DND-41 (cell line): ENCODE data around the gene SLC36A3.

Experiments
- ATAC-seq: fragments of 200-7000 bp; cut with Tn5 transposase; 3 replicates; pipeline ENCODE4 v1.9.1; 2021; ENCODE audit warnings: low read depth; ENCODE audit not compliant: insufficient read depth
- DNase-seq: peaks from one replicate; pipeline ENCODE4 v3.0.0-alpha.2; 2020
- H2AFZ ChIP-seq: 2 replicates; pipeline ENCODE4 v1.6.0; 2012; ENCODE audit warnings: low read depth, low read length
- H3K27ac ChIP-seq: 2 replicates; pipeline ENCODE4 v1.5.1; 2012; ENCODE audit warnings: low read length, inconsistent platforms
- H3K27me3 ChIP-seq: fragments of 200-600 bp; sonication (generic); 2 replicates; pipeline ENCODE4 v1.6.0; 2012; ENCODE audit warnings: low read length, mild to moderate bottlenecking, inconsistent platforms; ENCODE audit not compliant: insufficient read depth, poor library complexity
- H3K36me3 ChIP-seq: 2 replicates; pipeline ENCODE4 v1.5.1; 2012; ENCODE audit warnings: low read length, inconsistent platforms; ENCODE audit not compliant: insufficient read depth
- H3K4me1 ChIP-seq: 2 replicates; pipeline ENCODE4 v1.5.1; 2012; ENCODE audit warnings: mild to moderate bottlenecking, low read length; ENCODE audit not compliant: insufficient read depth
- H3K4me2 ChIP-seq: 2 replicates; pipeline ENCODE4 v1.6.0; 2012; ENCODE audit warnings: mild to moderate bottlenecking, moderate library complexity, low read length, inconsistent platforms; ENCODE audit not compliant: insufficient read depth
- H3K4me3 ChIP-seq, 2 experiments: fragments of 200-600 bp in 1 of 2; shearing (Covaris generic) in 1 of 2; 2 replicates each; pipeline ENCODE4 v1.5.1; 2012 to 2016; ENCODE audit warnings: inconsistent platforms in 2 of 2, low read length in 2 of 2, mild to moderate bottlenecking in 2 of 2, low read depth in 1 of 2, moderate library complexity in 1 of 2
- H3K79me2 ChIP-seq: 2 replicates; pipeline ENCODE4 v1.6.0; 2012; ENCODE audit warnings: low read length, inconsistent platforms; ENCODE audit not compliant: insufficient read depth
- H3K9ac ChIP-seq: 2 replicates; pipeline ENCODE4 v1.6.0; 2012; ENCODE audit warnings: low read depth, mild to moderate bottlenecking, inconsistent platforms, low read length, moderate library complexity
- H3K9me3 ChIP-seq: 2 replicates; pipeline ENCODE4 v1.5.1; 2012; ENCODE audit warnings: low read length, moderate library complexity, mild to moderate bottlenecking, inconsistent platforms; ENCODE audit not compliant: insufficient read depth, severe bottlenecking
- H4K20me1 ChIP-seq: 2 replicates; pipeline ENCODE4 v1.6.0; 2012; ENCODE audit warnings: low read length; ENCODE audit not compliant: insufficient read depth
- EZH2 ChIP-seq: IDR thresholded peaks from 3 replicates; pipeline ENCODE4 v1.6.1; 2012; ENCODE audit warnings: borderline replicate concordance, low read depth, mild to moderate bottlenecking, moderate library complexity, low read length, inconsistent platforms; ENCODE audit not compliant: severe bottlenecking
- TF ChIP-seq, protein P1 (sequence below): IDR thresholded peaks from 2 replicates; pipeline ENCODE4 v1.5.1; 2012; ENCODE audit warnings: borderline replicate concordance, low read length, moderate library complexity, mild to moderate bottlenecking; ENCODE audit not compliant: poor library complexity, severe bottlenecking; ENCODE audit errors: extremely low read depth

SLC36A3 gene

DNA sequence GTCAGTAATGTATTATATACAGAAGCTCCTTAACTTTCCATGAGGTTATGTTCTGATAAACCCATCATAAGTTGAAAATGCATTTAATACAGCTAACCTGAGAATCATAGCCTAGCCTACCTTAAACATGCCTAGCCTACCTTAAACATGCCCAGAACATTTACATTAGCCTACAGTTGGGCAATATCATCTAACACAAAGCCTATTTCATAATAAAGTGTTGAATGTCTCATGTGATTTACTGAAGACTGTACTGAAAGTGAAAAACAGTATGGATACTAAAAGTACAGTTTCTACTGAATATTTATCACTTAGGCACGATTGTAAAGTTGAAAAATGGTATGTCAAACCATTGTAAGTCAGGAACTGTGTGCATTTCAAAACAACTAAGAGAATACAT, 49.0 kb downstream of the SLC36A3 start:
- H3K27ac ChIP-seq, result no peak overlapping the region
- peaks cover 65% of the 10 kb centered on the region for H3K36me3 ChIP-seq
- no peak for TF ChIP-seq EZH2
- TF ChIP-seq, protein P1, sequence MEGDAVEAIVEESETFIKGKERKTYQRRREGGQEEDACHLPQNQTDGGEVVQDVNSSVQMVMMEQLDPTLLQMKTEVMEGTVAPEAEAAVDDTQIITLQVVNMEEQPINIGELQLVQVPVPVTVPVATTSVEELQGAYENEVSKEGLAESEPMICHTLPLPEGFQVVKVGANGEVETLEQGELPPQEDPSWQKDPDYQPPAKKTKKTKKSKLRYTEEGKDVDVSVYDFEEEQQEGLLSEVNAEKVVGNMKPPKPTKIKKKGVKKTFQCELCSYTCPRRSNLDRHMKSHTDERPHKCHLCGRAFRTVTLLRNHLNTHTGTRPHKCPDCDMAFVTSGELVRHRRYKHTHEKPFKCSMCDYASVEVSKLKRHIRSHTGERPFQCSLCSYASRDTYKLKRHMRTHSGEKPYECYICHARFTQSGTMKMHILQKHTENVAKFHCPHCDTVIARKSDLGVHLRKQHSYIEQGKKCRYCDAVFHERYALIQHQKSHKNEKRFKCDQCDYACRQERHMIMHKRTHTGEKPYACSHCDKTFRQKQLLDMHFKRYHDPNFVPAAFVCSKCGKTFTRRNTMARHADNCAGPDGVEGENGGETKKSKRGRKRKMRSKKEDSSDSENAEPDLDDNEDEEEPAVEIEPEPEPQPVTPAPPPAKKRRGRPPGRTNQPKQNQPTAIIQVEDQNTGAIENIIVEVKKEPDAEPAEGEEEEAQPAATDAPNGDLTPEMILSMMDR, result no peak
- no peak overlapping the region for H3K4me3 ChIP-seq
- H3K9ac ChIP-seq, result no peak overlapping the region
- H3K27me3 ChIP-seq, result no peaks in the 10 kb centered on the region
- H2AFZ ChIP-seq, result no peak overlapping the region
- ATAC-seq (no peak), DNase-seq (no peak)
- H3K9me3 ChIP-seq, result no peaks in the 10 kb centered on the region
- peaks cover 66% of the 10 kb centered on the region for H4K20me1 ChIP-seq
- H3K79me2 ChIP-seq, result peaks cover 72% of the 10 kb centered on the region
- H3K4me2 ChIP-seq, result no peak overlapping the region
- peaks cover 37% of the 10 kb centered on the region for H3K4me1 ChIP-seq

DNA sequence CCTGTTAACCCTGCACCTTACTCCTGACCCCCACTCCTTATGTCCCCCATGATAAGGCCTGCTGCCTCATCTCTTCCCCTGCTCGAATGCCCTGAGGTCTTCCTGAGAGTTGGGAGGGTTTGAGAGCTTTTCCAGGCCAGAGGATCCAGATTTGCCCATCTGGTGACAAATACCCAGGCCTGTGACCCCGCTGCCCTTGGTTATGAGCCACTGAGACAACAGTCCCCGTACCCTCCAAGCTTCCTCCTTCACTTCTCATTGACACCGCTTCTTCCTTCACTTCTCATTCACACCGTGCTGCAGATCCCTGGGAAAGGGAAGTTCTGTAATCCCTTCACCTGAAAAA, 50.0 kb downstream of the SLC36A3 start:
- peaks cover 65% of the 10 kb centered on the region for H3K36me3 ChIP-seq
- H3K27ac ChIP-seq, result peak overlapping the region; percentile 71
- peak overlapping the region in 1 of 2 experiments; percentile 69; a peak in 3 of 4 replicates for H3K4me3 ChIP-seq
- H2AFZ ChIP-seq, result no peak overlapping the region
- no peak for TF ChIP-seq EZH2
- TF ChIP-seq, protein P1, result no peak
- peaks cover 72% of the 10 kb centered on the region for H3K79me2 ChIP-seq
- peak overlapping the region; percentile 56 for H3K9ac ChIP-seq
- no peak for DNase-seq
- peak overlapping the region; percentile 90 for H3K4me2 ChIP-seq
- H4K20me1 ChIP-seq, result peaks cover 60% of the 10 kb centered on the region
- ATAC-seq, result no peak
- no peaks in the 10 kb centered on the region for H3K9me3 ChIP-seq
- peaks cover 47% of the 10 kb centered on the region for H3K4me1 ChIP-seq
- H3K27me3 ChIP-seq, result no peaks in the 10 kb centered on the region

DNA sequence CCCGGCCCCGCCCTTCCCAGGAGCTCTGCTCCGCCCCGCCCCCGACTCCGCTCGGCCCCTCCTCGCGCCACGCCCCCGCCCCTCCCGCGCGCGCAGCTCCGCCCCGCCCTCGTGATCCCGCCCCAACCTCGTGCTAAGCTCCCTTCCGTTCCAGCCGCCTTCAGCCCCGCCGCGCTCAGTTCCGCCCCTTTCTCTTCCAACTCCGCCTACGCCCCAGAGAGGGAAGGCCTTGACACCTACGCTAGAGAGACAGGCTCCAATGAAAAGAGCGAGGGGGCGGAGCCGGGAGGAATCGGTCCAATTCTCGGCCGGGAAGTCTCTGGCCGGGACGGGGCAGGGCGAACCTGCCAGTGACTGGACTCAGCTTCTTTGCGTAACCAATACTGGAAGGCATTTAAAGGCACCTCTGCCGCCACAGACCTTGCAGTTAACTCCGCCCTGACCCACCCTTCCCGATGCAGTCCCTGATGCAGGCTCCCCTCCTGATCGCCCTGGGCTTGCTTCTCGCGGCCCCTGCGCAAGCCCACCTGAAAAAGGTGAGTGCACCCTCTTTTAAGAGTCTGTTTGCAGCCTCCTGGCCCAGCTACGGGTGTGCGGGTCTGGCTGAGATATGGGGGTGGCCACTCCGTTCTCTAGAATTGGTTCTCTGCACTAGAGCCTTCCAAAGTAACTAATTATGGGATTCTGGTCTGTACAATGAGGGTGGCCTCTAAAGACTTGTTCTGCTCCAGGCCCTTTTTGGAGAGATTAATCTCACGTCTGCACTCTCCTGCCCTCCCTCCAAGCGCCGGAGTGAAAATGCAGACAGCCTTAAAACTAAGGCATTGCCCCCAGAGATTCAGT, 50.6 kb downstream of the SLC36A3 start, which contains the start of gene GM2A:
TSS of gene GM2A (plus strand) at position 424 of the 843 bp plus-strand sequence. CDS start at position 456, 32 bp downstream.
- DNase-seq (peak; percentile 99), ATAC-seq (peak; percentile 99)
- peaks cover 72% of the 10 kb centered on the region for H3K79me2 ChIP-seq
- H3K27me3 ChIP-seq, result no peaks in the 10 kb centered on the region
- no peak for TF ChIP-seq EZH2
- TF ChIP-seq, protein P1, result no peak
- H3K9ac ChIP-seq, result peak within 1 kb of the TSS; percentile 56
- peaks cover 48% of the 10 kb centered on the region for H3K4me1 ChIP-seq
- peak within 1 kb of the TSS; percentile 57 for H2AFZ ChIP-seq
- peaks cover 65% of the 10 kb centered on the region for H3K36me3 ChIP-seq
- peak within 1 kb of the TSS; percentile 90 for H3K4me2 ChIP-seq
- H3K4me3 ChIP-seq, result peak within 1 kb of the TSS; percentile 25 to 69; a peak in 3 of 4 replicates
- H3K27ac ChIP-seq, result peak within 1 kb of the TSS; percentile 79
- H4K20me1 ChIP-seq, result peaks cover 55% of the 10 kb centered on the region
- no peaks in the 10 kb centered on the region for H3K9me3 ChIP-seq
